ELR (cell line): ENCODE measurements around the gene SYCE1.

Source experiments
- DNase-seq: peaks from one replicate; pipeline ENCODE4 v3.0.0-alpha.2; 2015; ENCODE audit warnings: low read depth

The SYCE1 gene

GRCh38 chr10:133511907-133512528, 53.4 kb downstream of the SYCE1 start:
- DNase-seq: no peak

GRCh38 chr10:133511408-133511807, 54.0 kb downstream of the SYCE1 start:
- no peak for DNase-seq

- no peak for DNase-seq
Observed at GRCh38 chr10:133509700-133510099, 55.7 kb downstream of the SYCE1 start.
